ENCODE measurements around the gene RFX2.

RFX2 gene

GRCh38 chr19:5977222-5977784 lies 133.0 kb downstream of the RFX2 start:
- Histone ChIP-seq H3K9me3 (ENCODE audit: control extremely low read depth in 1 of 5, control insufficient read depth in 4 of 5, insufficient read depth in 2 of 5, low read depth in 1 of 5, low read length in 4 of 5) (no peaks in the 10 kb centered on the region), H3K27ac (ENCODE audit: insufficient read depth in 1 of 2, low read depth in 1 of 2, low read length in 2 of 2, poor library complexity in 1 of 2, severe bottlenecking in 2 of 2) (peak overlapping the region; percentile 82 to 92), H3K4me3 (ENCODE audit: control insufficient read depth in 1 of 7, extremely low read depth in 1 of 7, insufficient read depth in 4 of 7, low read depth in 2 of 7, low read length in 6 of 7) (peak overlapping the region; percentile 78 to 93 (median 86)), H3K27me3 (replicated peaks in 2 of 5; ENCODE audit: control insufficient read depth in 4 of 5, insufficient read depth in 5 of 5, low read length in 4 of 5) (no peaks in the 10 kb centered on the region), H3K36me3 (ENCODE audit: control insufficient read depth in 4 of 4, insufficient read depth in 4 of 4, low read length in 3 of 4) (peaks cover 0 to 31% (median 11%) of the 10 kb centered on the region in 4 experiments), H3K4me1 (ENCODE audit: control extremely low read depth in 1 of 4, control insufficient read depth in 4 of 4, insufficient read depth in 4 of 4, low read length in 3 of 4) (peaks cover 7 to 30% (median 25%) of the 10 kb centered on the region in 4 experiments)
- under 1% methylated on average over 43 of the region's 43 CpGs for WGBS (ENCODE audit: insufficient coverage)
- ChIA-PET POLR2A (interaction anchor here (1.0 kb wide), 1 partner anchor 9 kb away, joined by 5 read pairs; no protein-coding TSS in a partner anchor), CTCF (interaction anchor here (1.6 to 2.1 kb wide), 2 partner anchors 9 to 10 kb away, joined by 6 to 10 read pairs; no protein-coding TSS in a partner anchor)
- no peak for DNase-seq

- 65% methylated on average over 8 of the region's 8 CpGs for WGBS (ENCODE audit: insufficient coverage)
- no peak for DNase-seq
- H3K4me3 ChIP-seq (ENCODE audit: control insufficient read depth in 1 of 7, extremely low read depth in 1 of 7, insufficient read depth in 4 of 7, low read depth in 2 of 7, low read length in 6 of 7), result peak overlapping the region; percentile 78 to 93 (median 86)
- CTCF ChIA-PET, result interaction anchor here (2.1 kb wide), 1 partner anchor 9 kb away, joined by 10 read pairs; no protein-coding TSS in a partner anchor
- H3K27ac ChIP-seq (ENCODE audit: insufficient read depth in 1 of 2, low read depth in 1 of 2, low read length in 2 of 2, poor library complexity in 1 of 2, severe bottlenecking in 2 of 2), result peak overlapping the region; percentile 82 to 92
- no peaks in the 10 kb centered on the region for H3K27me3 ChIP-seq (replicated peaks in 2 of 5; ENCODE audit: control insufficient read depth in 4 of 5, insufficient read depth in 5 of 5, low read length in 4 of 5)
- peaks cover 0 to 35% (median 11%) of the 10 kb centered on the region in 4 experiments for H3K36me3 ChIP-seq (ENCODE audit: control insufficient read depth in 4 of 4, insufficient read depth in 4 of 4, low read length in 3 of 4)
- POLR2A ChIA-PET, result no interaction called here
- H3K9me3 ChIP-seq (ENCODE audit: control extremely low read depth in 1 of 5, control insufficient read depth in 4 of 5, insufficient read depth in 2 of 5, low read depth in 1 of 5, low read length in 4 of 5), result no peaks in the 10 kb centered on the region
- H3K4me1 ChIP-seq (ENCODE audit: control extremely low read depth in 1 of 4, control insufficient read depth in 4 of 4, insufficient read depth in 4 of 4, low read length in 3 of 4), result peaks cover 7 to 35% (median 31%) of the 10 kb centered on the region in 4 experiments
Observed at GRCh38 chr19:5976768-5977167, 133.5 kb downstream of the RFX2 start.

DNA sequence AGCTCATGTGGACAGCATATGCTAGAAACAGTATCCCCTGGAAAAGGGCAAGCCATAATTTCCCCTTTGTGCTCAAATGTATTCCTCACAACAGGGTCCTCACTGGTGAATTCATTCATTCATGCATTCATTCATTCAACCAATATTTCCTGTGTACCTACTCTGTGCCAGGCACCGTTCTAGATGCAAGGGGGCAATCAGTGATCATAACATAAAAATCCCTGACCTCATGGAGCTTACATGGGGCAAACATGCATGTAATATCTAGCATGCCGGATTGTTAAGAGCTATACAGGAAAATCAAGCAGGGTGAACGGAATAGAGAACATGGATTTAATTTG lies 134.9 kb downstream of the RFX2 start:
- Histone ChIP-seq H3K4me1 (ENCODE audit: control extremely low read depth in 1 of 4, control insufficient read depth in 4 of 4, insufficient read depth in 4 of 4, low read length in 3 of 4) (peaks cover 9 to 40% (median 35%) of the 10 kb centered on the region in 4 experiments), H3K27ac (ENCODE audit: insufficient read depth in 1 of 2, low read depth in 1 of 2, low read length in 2 of 2, poor library complexity in 1 of 2, severe bottlenecking in 2 of 2) (no peak overlapping the region), H3K4me3 (ENCODE audit: control insufficient read depth in 1 of 7, extremely low read depth in 1 of 7, insufficient read depth in 4 of 7, low read depth in 2 of 7, low read length in 6 of 7) (no peak overlapping the region), H3K27me3 (replicated peaks in 2 of 5; ENCODE audit: control insufficient read depth in 4 of 5, insufficient read depth in 5 of 5, low read length in 4 of 5) (no peaks in the 10 kb centered on the region), H3K36me3 (ENCODE audit: control insufficient read depth in 4 of 4, insufficient read depth in 4 of 4, low read length in 3 of 4) (peaks cover 0 to 41% (median 11%) of the 10 kb centered on the region in 4 experiments), H3K9me3 (ENCODE audit: control extremely low read depth in 1 of 5, control insufficient read depth in 4 of 5, insufficient read depth in 2 of 5, low read depth in 1 of 5, low read length in 4 of 5) (no peaks in the 10 kb centered on the region)
- WGBS (ENCODE audit: insufficient coverage), result 100% methylated on average over 1 of the region's 3 CpGs
- no peak for DNase-seq
- POLR2A ChIA-PET, result no interaction called here
- CTCF ChIA-PET, result no interaction called here

DNA sequence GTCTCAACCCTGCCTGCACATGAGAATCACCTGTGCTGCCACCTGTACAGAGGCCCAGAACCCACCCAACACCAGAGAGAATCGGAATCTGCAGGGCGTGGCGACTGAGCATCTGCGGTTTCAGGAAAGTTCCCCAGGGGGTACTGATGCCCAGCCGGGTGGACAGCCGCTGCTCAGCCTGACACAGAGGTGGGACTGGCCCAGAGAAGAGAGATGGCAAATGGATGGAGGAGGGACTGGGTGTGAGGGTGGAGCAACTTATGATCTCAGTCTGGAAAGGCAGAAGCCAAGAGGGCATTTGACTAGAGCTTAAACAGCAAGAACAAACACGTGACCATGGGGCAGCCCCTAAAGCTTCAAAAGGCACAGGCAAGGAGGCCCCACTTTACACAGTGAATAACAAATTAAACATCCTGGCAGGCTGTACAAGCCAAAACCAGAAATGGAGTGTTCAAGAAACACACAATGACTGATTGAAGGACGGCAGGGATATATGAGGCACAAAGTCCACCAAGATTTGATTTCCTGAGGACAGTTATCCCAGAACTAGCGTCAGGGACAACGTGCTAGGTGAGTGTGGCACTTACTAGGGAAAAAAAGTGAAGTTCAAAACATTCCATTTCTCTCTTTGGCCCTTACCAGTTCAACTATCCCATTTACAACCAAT lies 135.4 kb downstream of the RFX2 start:
- Histone ChIP-seq H3K27me3 (replicated peaks in 2 of 5; ENCODE audit: control insufficient read depth in 4 of 5, insufficient read depth in 5 of 5, low read length in 4 of 5) (no peaks in the 10 kb centered on the region), H3K4me1 (ENCODE audit: control extremely low read depth in 1 of 4, control insufficient read depth in 4 of 4, insufficient read depth in 4 of 4, low read length in 3 of 4) (peaks cover 9 to 41% (median 34%) of the 10 kb centered on the region in 4 experiments), H3K4me3 (ENCODE audit: control insufficient read depth in 1 of 7, extremely low read depth in 1 of 7, insufficient read depth in 4 of 7, low read depth in 2 of 7, low read length in 6 of 7) (no peak overlapping the region), H3K9me3 (ENCODE audit: control extremely low read depth in 1 of 5, control insufficient read depth in 4 of 5, insufficient read depth in 2 of 5, low read depth in 1 of 5, low read length in 4 of 5) (no peaks in the 10 kb centered on the region), H3K36me3 (ENCODE audit: control insufficient read depth in 4 of 4, insufficient read depth in 4 of 4, low read length in 3 of 4) (peaks cover 0 to 46% (median 11%) of the 10 kb centered on the region in 4 experiments), H3K27ac (ENCODE audit: insufficient read depth in 1 of 2, low read depth in 1 of 2, low read length in 2 of 2, poor library complexity in 1 of 2, severe bottlenecking in 2 of 2) (no peak overlapping the region)
- ChIA-PET CTCF (no interaction called here), POLR2A (no interaction called here)
- 97% methylated on average over 10 of the region's 10 CpGs for WGBS (ENCODE audit: insufficient coverage)
- DNase-seq, result no peak

GRCh38 chr19:5973867-5974635 lies 136.2 kb downstream of the RFX2 start:
- ChIA-PET POLR2A (no interaction called here), CTCF (no interaction called here)
- Histone ChIP-seq H3K4me3 (ENCODE audit: control insufficient read depth in 1 of 7, extremely low read depth in 1 of 7, insufficient read depth in 4 of 7, low read depth in 2 of 7, low read length in 6 of 7) (no peak overlapping the region), H3K36me3 (ENCODE audit: control insufficient read depth in 4 of 4, insufficient read depth in 4 of 4, low read length in 3 of 4) (peaks cover 0 to 52% (median 12%) of the 10 kb centered on the region in 4 experiments), H3K27ac (ENCODE audit: insufficient read depth in 1 of 2, low read depth in 1 of 2, low read length in 2 of 2, poor library complexity in 1 of 2, severe bottlenecking in 2 of 2) (no peak overlapping the region), H3K27me3 (replicated peaks in 2 of 5; ENCODE audit: control insufficient read depth in 4 of 5, insufficient read depth in 5 of 5, low read length in 4 of 5) (no peaks in the 10 kb centered on the region), H3K4me1 (ENCODE audit: control extremely low read depth in 1 of 4, control insufficient read depth in 4 of 4, insufficient read depth in 4 of 4, low read length in 3 of 4) (peaks cover 9 to 48% (median 33%) of the 10 kb centered on the region in 4 experiments), H3K9me3 (ENCODE audit: control extremely low read depth in 1 of 5, control insufficient read depth in 4 of 5, insufficient read depth in 2 of 5, low read depth in 1 of 5, low read length in 4 of 5) (no peaks in the 10 kb centered on the region)
- no peak for DNase-seq
- WGBS (ENCODE audit: insufficient coverage), result 96% methylated on average over 11 of the region's 15 CpGs

- POLR2A ChIA-PET, result no interaction called here
- Histone ChIP-seq H3K27me3 (replicated peaks in 2 of 5; ENCODE audit: control insufficient read depth in 4 of 5, insufficient read depth in 5 of 5, low read length in 4 of 5) (no peaks in the 10 kb centered on the region), H3K9me3 (ENCODE audit: control extremely low read depth in 1 of 5, control insufficient read depth in 4 of 5, insufficient read depth in 2 of 5, low read depth in 1 of 5, low read length in 4 of 5) (no peaks in the 10 kb centered on the region), H3K4me3 (ENCODE audit: control insufficient read depth in 1 of 7, extremely low read depth in 1 of 7, insufficient read depth in 4 of 7, low read depth in 2 of 7, low read length in 6 of 7) (no peak overlapping the region), H3K36me3 (ENCODE audit: control insufficient read depth in 4 of 4, insufficient read depth in 4 of 4, low read length in 3 of 4) (peaks cover 0 to 59% (median 12%) of the 10 kb centered on the region in 4 experiments), H3K4me1 (ENCODE audit: control extremely low read depth in 1 of 4, control insufficient read depth in 4 of 4, insufficient read depth in 4 of 4, low read length in 3 of 4) (peaks cover 9 to 48% (median 33%) of the 10 kb centered on the region in 4 experiments), H3K27ac (ENCODE audit: insufficient read depth in 1 of 2, low read depth in 1 of 2, low read length in 2 of 2, poor library complexity in 1 of 2, severe bottlenecking in 2 of 2) (no peak overlapping the region)
- 100% methylated on average over 4 of the region's 5 CpGs for WGBS (ENCODE audit: insufficient coverage)
- DNase-seq, result no peak
- CTCF ChIA-PET, result interaction anchor here (2.7 kb wide), 1 partner anchor 13 kb away, joined by 14 read pairs; no protein-coding TSS in a partner anchor
Observed at GRCh38 chr19:5973376-5973775, 136.9 kb downstream of the RFX2 start.
